ENCODE data around the gene NFATC2. TPM values are rescaled to one million over a fixed set of nuclear protein-coding genes. Genes with fewer than 3 reads are reported as not detected.

Gene NFATC2
- total RNA-seq, 1 experiment from 2014 or later: 0.07 TPM

GRCh38 chr20:51473256-51473655, 69.3 kb downstream of the NFATC2 start:
- ChIA-PET CTCF (interaction anchor here (1.1 kb wide), 2 partner anchors 13 to 17 kb away, joined by 3 read pairs; no protein-coding TSS in a partner anchor), POLR2A (no interaction called here)
- Mint-ChIP-seq H3K9me3 (ENCODE audit: unreplicated experiment) (no peaks in the 10 kb centered on the region), H3K36me3 (ENCODE audit: insufficient read depth, unreplicated experiment) (no peaks in the 10 kb centered on the region), H3K4me1 (ENCODE audit: insufficient read depth, unreplicated experiment) (no peaks in the 10 kb centered on the region), H3K27ac (ENCODE audit: low read depth, unreplicated experiment) (no peak overlapping the region), H3K4me3 (ENCODE audit: unreplicated experiment) (no peak overlapping the region), H3K27me3 (ENCODE audit: insufficient read depth, unreplicated experiment) (peaks cover 25% of the 10 kb centered on the region)
- TF ChIP-seq CTCF (IDR thresholded peaks at IDR 0.05; ENCODE audit: unreplicated experiment): no peak
- no TSS peak for BruUV-seq (replicated peaks)
- DNase-seq (ENCODE audit: unreplicated experiment): no peak
- intact Hi-C loops (cut with micrococcal nuclease): no loop called here

GRCh38 chr20:51470907-51471411, 71.6 kb downstream of the NFATC2 start:
- BruUV-seq (replicated peaks): no TSS peak
- H3K36me3 Mint-ChIP-seq (ENCODE audit: insufficient read depth, unreplicated experiment): no peaks in the 10 kb centered on the region
- CTCF ChIA-PET: interaction anchor here (0.7 to 1.0 kb wide), 3 partner anchors 96 to 235 kb away, joined by 3 to 4 read pairs (median 3); no protein-coding TSS in a partner anchor
- POLR2A ChIA-PET: interaction anchor here (1.3 kb wide), 1 partner anchor 60 kb away, joined by 3 read pairs; no protein-coding TSS in a partner anchor
- H3K27ac Mint-ChIP-seq (ENCODE audit: low read depth, unreplicated experiment): no peak overlapping the region
- no peak overlapping the region for H3K4me3 Mint-ChIP-seq (ENCODE audit: unreplicated experiment)
- intact Hi-C loops (cut with micrococcal nuclease): no loop called here
- no peak for TF ChIP-seq CTCF (IDR thresholded peaks at IDR 0.05; ENCODE audit: unreplicated experiment)
- H3K9me3 Mint-ChIP-seq (ENCODE audit: unreplicated experiment): no peaks in the 10 kb centered on the region
- DNase-seq (ENCODE audit: unreplicated experiment): no peak
- peaks cover 21% of the 10 kb centered on the region for H3K27me3 Mint-ChIP-seq (ENCODE audit: insufficient read depth, unreplicated experiment)
- H3K4me1 Mint-ChIP-seq (ENCODE audit: insufficient read depth, unreplicated experiment): no peaks in the 10 kb centered on the region

DNA sequence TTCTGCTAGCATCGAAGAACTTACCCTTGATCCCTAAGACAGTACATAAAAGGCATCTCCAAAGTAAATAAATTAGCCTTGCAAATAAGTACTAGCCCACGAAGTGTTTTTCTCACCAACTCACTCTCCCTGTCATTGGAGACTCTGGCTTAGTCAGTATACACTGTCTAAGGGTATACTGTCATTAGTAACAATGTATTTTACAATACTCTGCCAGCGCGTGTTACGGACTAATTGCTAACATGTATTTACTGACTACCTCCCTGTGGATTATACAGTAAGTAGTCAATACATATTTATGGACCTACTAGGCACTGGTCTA, 72.1 kb downstream of the NFATC2 start:
- no TSS peak for BruUV-seq (replicated peaks)
- POLR2A ChIA-PET: no interaction called here
- no peak overlapping the region for H3K4me3 Mint-ChIP-seq (ENCODE audit: unreplicated experiment)

More for the DNA sequence above, 72.1 kb downstream of the NFATC2 start:
- Mint-ChIP-seq H3K27ac (ENCODE audit: low read depth, unreplicated experiment) (no peak overlapping the region), H3K27me3 (ENCODE audit: insufficient read depth, unreplicated experiment) (peaks cover 21% of the 10 kb centered on the region), H3K4me1 (ENCODE audit: insufficient read depth, unreplicated experiment) (no peaks in the 10 kb centered on the region), H3K36me3 (ENCODE audit: insufficient read depth, unreplicated experiment) (no peaks in the 10 kb centered on the region), H3K9me3 (ENCODE audit: unreplicated experiment) (no peaks in the 10 kb centered on the region)
- CTCF ChIA-PET: interaction anchor here (0.7 kb wide), 1 partner anchor 236 kb away, joined by 3 read pairs; no protein-coding TSS in a partner anchor
- intact Hi-C loops (cut with micrococcal nuclease): no loop called here
- no peak for TF ChIP-seq CTCF (IDR thresholded peaks at IDR 0.05; ENCODE audit: unreplicated experiment)
- no peak for DNase-seq (ENCODE audit: unreplicated experiment)
